Right lobe of liver (tissue), 6 donors: ENCODE results near the gene ITGA8. TPM values are rescaled to one million over a fixed set of nuclear protein-coding genes. Genes with fewer than 3 reads are reported as not detected.

Experiments used
- ATAC-seq, 4 donors: fragments of 200-7000 bp; cut with Tn5 transposase; one replicate each; pipeline ENCODE4 v1.9.1; 2020; ENCODE audit warnings: mild to moderate bottlenecking in 4 of 4, moderate library complexity in 4 of 4
- DNase-seq, 3 donors: peaks; one replicate each; pipeline ENCODE4 v3.0.0-alpha.2; 2020
- H3K27ac ChIP-seq, 3 donors: fragments of 200-600 bp; one replicate each; pipeline ENCODE4 v1.8.0; 2022
- H3K27me3 ChIP-seq, 2 donors: fragments of 200-600 bp; one replicate each; pipeline ENCODE4 v1.8.0; 2022
- H3K36me3 ChIP-seq, 4 donors: fragments of 200-600 bp; sonication (generic) in 1 of 4; one replicate each; pipeline versions ENCODE4 v1.5.1 to v1.8.0; 2017 to 2022; ENCODE audit warnings: control low read depth in 1 of 4
- H3K4me1 ChIP-seq, 4 donors: fragments of 200-600 bp; sonication (generic) in 1 of 4; one replicate each; pipeline versions ENCODE4 v1.5.1 to v1.8.0; 2017 to 2022; ENCODE audit warnings: control low read depth in 1 of 4
- H3K4me3 ChIP-seq, 3 donors: fragments of 200-600 bp; one replicate each; pipeline ENCODE4 v1.8.0; 2022
- H3K9me3 ChIP-seq, 4 donors: fragments of 200-600 bp; sonication (generic) in 1 of 4; one replicate each; pipeline versions ENCODE4 v1.5.1 to v1.8.0; 2017 to 2022; ENCODE audit warnings: control low read depth in 1 of 4
- CTCF ChIP-seq, 4 donors: fragments of 200-600 bp in 3 of 4; fragments of 450-650 bp in 1 of 4; IDR thresholded peaks; one replicate each; pipeline versions ENCODE4 v1.5.1 to v1.8.0; 2016 to 2022; ENCODE audit warnings: antibody characterized with exemption in 4 of 4, mild to moderate bottlenecking in 2 of 4
- POLR2A ChIP-seq: fragments of 450-650 bp; IDR thresholded peaks from one replicate; pipeline ENCODE4 v1.6.1; 2017; ENCODE audit warnings: antibody characterized with exemption, mild to moderate bottlenecking
- WGBS: methylation state at CpG from one replicate; pipeline ENCODE4 v1.1.6; 2018; ENCODE audit warnings: low coverage, low lambda C conversion rate; ENCODE audit not compliant: insufficient coverage; ENCODE audit errors: missing lambda C conversion rate; 5-methylcytosine and 5-hydroxymethylcytosine counted together
- intact Hi-C, 2 donors: fragments of 100-400 bp; cut with DNase I; formaldehyde crosslinking; loops; one replicate each; pipeline versions ENCODE4 v1.11.2 to v1.14.1; 2022
- total RNA-seq, 6 experiments: library from RNA; depleted of rRNA in 2 of 6; stranded (reverse); fragments of >200 nt in 2 of 6; fragmentation: NEBNext Ultra II Directional in 3 of 6; extraction: Animal tissue kit (Norgen Biotek cat#: 25700) in 3 of 6; gene quantifications; one replicate each; pipeline versions ENCODE4 v1.1.0 to v1.2.4, GENCODE V29; 2016 to 2023
- donor health status: DM: no; HTN: yes; CAD: no.
- donor health status: DM: no; HTN: no; CAD: no.
- donor health status: DM: no; HTN: no; CAD: no.
- donor health status: DM: no; HTN: yes; CAD: no.
- donor health status: DM: no; HTN: yes; CAD: no.

Gene ITGA8
- total RNA-seq, 6 experiments from 2014 or later: 0.18 to 0.80 (median 0.36) TPM

GRCh38 chr10:15483215-15484075, 236.3 kb downstream of the ITGA8 start:
- no peak for DNase-seq
- 66% methylated on average over 14 of the region's 14 CpGs for WGBS
- intact Hi-C loops: no loop called here
- Histone ChIP-seq H3K9me3 (no peaks in the 10 kb centered on the region), H3K36me3 (no peaks in the 10 kb centered on the region), H3K27me3 (no peaks in the 10 kb centered on the region), H3K27ac (no peak overlapping the region), H3K4me1 (no peaks in the 10 kb centered on the region), H3K4me3 (no peak overlapping the region)
- TF ChIP-seq POLR2A (no peak), CTCF (IDR thresholded peaks at IDR 0.05) (no peak)
- ATAC-seq: no peak

- no peaks in the 10 kb centered on the region for H3K36me3 ChIP-seq
- H3K4me1 ChIP-seq: no peaks in the 10 kb centered on the region
- no peak overlapping the region for H3K4me3 ChIP-seq
- no peaks in the 10 kb centered on the region for H3K27me3 ChIP-seq
- WGBS: 9% methylated on average over 2 of the region's 2 CpGs
- no peak overlapping the region for H3K27ac ChIP-seq
- DNase-seq: no peak
- TF ChIP-seq CTCF (IDR thresholded peaks at IDR 0.05): no peak
- no peak for TF ChIP-seq POLR2A
- intact Hi-C loops: no loop called here
- H3K9me3 ChIP-seq: no peaks in the 10 kb centered on the region
- ATAC-seq: no peak
These were observed 237.6 kb downstream of the ITGA8 start for GRCh38 chr10:15482156-15482555.

- no peak overlapping the region for H3K4me3 ChIP-seq
- H3K9me3 ChIP-seq: no peaks in the 10 kb centered on the region
- no peak overlapping the region for H3K27ac ChIP-seq
- WGBS: 17% methylated on average over 2 of the region's 2 CpGs
- no peaks in the 10 kb centered on the region for H3K27me3 ChIP-seq
- intact Hi-C loops: no loop called here
- ATAC-seq (no peak), DNase-seq (no peak)
- H3K4me1 ChIP-seq: no peaks in the 10 kb centered on the region
- no peaks in the 10 kb centered on the region for H3K36me3 ChIP-seq
- TF ChIP-seq POLR2A: no peak
- TF ChIP-seq CTCF (IDR thresholded peaks at IDR 0.05): no peak
These were observed 240.8 kb downstream of the ITGA8 start for GRCh38 chr10:15478950-15479349.

- no peaks in the 10 kb centered on the region for H3K36me3 ChIP-seq
- no peak for DNase-seq
These were observed 241.3 kb downstream of the ITGA8 start for GRCh38 chr10:15478429-15478828.

More at GRCh38 chr10:15478429-15478828, 241.3 kb downstream of the ITGA8 start:
- H3K27me3 ChIP-seq: no peaks in the 10 kb centered on the region
- no peak for ATAC-seq
- H3K4me1 ChIP-seq: no peaks in the 10 kb centered on the region
- TF ChIP-seq POLR2A (no peak), CTCF (IDR thresholded peaks at IDR 0.05) (no peak)
- no peaks in the 10 kb centered on the region for H3K9me3 ChIP-seq
- intact Hi-C loops: no loop called here
- H3K4me3 ChIP-seq: no peak overlapping the region
- no peak overlapping the region for H3K27ac ChIP-seq
- 39% methylated on average over 6 of the region's 6 CpGs for WGBS
